ENCODE data around the gene KCNQ1. TPM values are rescaled to one million over a fixed set of nuclear protein-coding genes. Genes with fewer than 3 reads are reported as not detected.
A peak's percentile ranks its signal among the peaks of the same experiment; 100 is the strongest.

KCNQ1 gene
- total RNA-seq, 4 donors from 2014 or later: 5.6 to 46.8 (median 24.6) TPM

GRCh38 chr11:2886936-2887335 is 442.1 kb downstream of the KCNQ1 start:
- no peak for DNase-seq
- peaks cover 21 to 51% (median 41%) of the 10 kb centered on the region in 4 donors for H3K4me1 ChIP-seq
- H3K36me3 ChIP-seq: no peaks in the 10 kb centered on the region
- H3K4me3 ChIP-seq: no peak overlapping the region
- WGBS, 2 donors (ENCODE audit: low coverage in 1 of 2): 81% methylated on average over 5 of the region's 5 CpGs; no CpG with 5 or more reads in 1 of the 2 donors
- in situ Hi-C loops (cut with MboI; ENCODE audit: low pct_ligation_motif_present in 1 of 4, low pct_unique_long_range_greater_than_20kb in 1 of 4, low sequenced_read_pairs in 3 of 4) (loop anchor here (5.0 to 25.0 kb wide), 3 partner anchors 355 to 575 kb away; partner anchors contain the start of genes C11orf21 (in 1 of the 4), KCNQ1 (in 1 of the 4), TRPM5 (in 1 of the 4) and TSPAN32 (in 1 of the 4)), intact Hi-C loops (cut with DNase I; ENCODE audit: low total_unique reads) (loop anchor here (5.0 to 10.0 kb wide), 3 partner anchors 60 to 180 kb away; no protein-coding TSS in a partner anchor)
- H3K27ac ChIP-seq: peak overlapping the region; percentile 67 to 80 (median 76)
- H3K27me3 ChIP-seq: peaks cover 17% of the 10 kb centered on the region
- H3K9me3 ChIP-seq: no peaks in the 10 kb centered on the region
- TF ChIP-seq CTCF (IDR thresholded peaks at IDR 0.05) (no peak), POLR2A (IDR thresholded peaks at IDR 0.05) (no peak), EP300 (IDR thresholded peaks at IDR 0.05; ENCODE audit: low read depth) (no peak), POLR2AphosphoS5 (IDR thresholded peaks at IDR 0.05) (no peak)

GRCh38 chr11:2887515-2888195 is 442.8 kb downstream of the KCNQ1 start:
- TF ChIP-seq POLR2AphosphoS5 (IDR thresholded peaks at IDR 0.05) (no peak), POLR2A (IDR thresholded peaks at IDR 0.05) (no peak), EP300 (IDR thresholded peaks at IDR 0.05; ENCODE audit: low read depth) (no peak), CTCF (IDR thresholded peaks at IDR 0.05) (no peak)
- in situ Hi-C loops (cut with MboI; ENCODE audit: low pct_ligation_motif_present in 1 of 4, low pct_unique_long_range_greater_than_20kb in 1 of 4, low sequenced_read_pairs in 3 of 4) (loop anchor here (5.0 to 25.0 kb wide), 3 partner anchors 355 to 575 kb away; partner anchors contain the start of genes C11orf21 (in 1 of the 4), KCNQ1 (in 1 of the 4), TRPM5 (in 1 of the 4) and TSPAN32 (in 1 of the 4)), intact Hi-C loops (cut with DNase I; ENCODE audit: low total_unique reads) (loop anchor here (1.0 to 10.0 kb wide), 4 partner anchors 60 to 355 kb away; no protein-coding TSS in a partner anchor)
- peaks cover 15% of the 10 kb centered on the region for H3K27me3 ChIP-seq
- no peaks in the 10 kb centered on the region for H3K36me3 ChIP-seq
- H3K4me3 ChIP-seq: no peak overlapping the region
- H3K4me1 ChIP-seq: peaks cover 27 to 55% (median 48%) of the 10 kb centered on the region in 4 donors
- no peaks in the 10 kb centered on the region for H3K9me3 ChIP-seq
- H3K27ac ChIP-seq: peak overlapping the region; percentile 5 to 80 (median 73)
- WGBS, 2 donors (ENCODE audit: low coverage in 1 of 2): 59% methylated on average over 11 of the region's 11 CpGs; no CpG with 5 or more reads in 1 of the 2 donors
- no peak for DNase-seq

- TF ChIP-seq EP300 (IDR thresholded peaks at IDR 0.05; ENCODE audit: low read depth): no peak
- TF ChIP-seq CTCF (IDR thresholded peaks at IDR 0.05): peak; percentile 96 to 97 (median 96)
- peak in 2 of 3 donors; percentile 19 to 56 for TF ChIP-seq POLR2AphosphoS5 (IDR thresholded peaks at IDR 0.05)
- no peaks in the 10 kb centered on the region for H3K9me3 ChIP-seq
- peak; percentile 94 for DNase-seq
- H3K36me3 ChIP-seq: no peaks in the 10 kb centered on the region
- H3K27me3 ChIP-seq: peaks cover 9% of the 10 kb centered on the region
- H3K4me3 ChIP-seq: no peak overlapping the region
- peaks cover 27 to 51% (median 47%) of the 10 kb centered on the region in 4 donors for H3K4me1 ChIP-seq
- in situ Hi-C loops (cut with MboI; ENCODE audit: low pct_ligation_motif_present in 1 of 4, low pct_unique_long_range_greater_than_20kb in 1 of 4, low sequenced_read_pairs in 3 of 4) (loop anchor here (5.0 to 25.0 kb wide), 3 partner anchors 356 to 576 kb away; partner anchors contain the start of genes C11orf21 (in 1 of the 4), KCNQ1 (in 1 of the 4), TRPM5 (in 1 of the 4) and TSPAN32 (in 1 of the 4)), intact Hi-C loops (cut with DNase I; ENCODE audit: low total_unique reads) (loop anchor here (1.0 to 10.0 kb wide), 4 partner anchors 61 to 356 kb away; no protein-coding TSS in a partner anchor)
- peak overlapping the region in 1 of 4 donors; percentile 80 for H3K27ac ChIP-seq
- whole genome bisulfite sequencing, 2 donors (ENCODE audit: low coverage in 1 of 2): 23% methylated on average over 25 of the region's 25 CpGs; no CpG with 5 or more reads in 1 of the 2 donors
These were observed 443.6 kb downstream of the KCNQ1 start for GRCh38 chr11:2888266-2888968.
